ENCODE results near the gene OR56A4.

OR56A4 gene

GRCh38 chr11:5994791-5995190 is 12.0 kb downstream of the OR56A4 start:
- DNase-seq (ENCODE audit: low spot score): no peak
- in situ Hi-C loops (cut with MboI; ENCODE audit: low pct_unique_long_range_greater_than_20kb, low sequenced_read_pairs, unreplicated experiment): no loop called here
- TF ChIP-seq, protein P1, sequence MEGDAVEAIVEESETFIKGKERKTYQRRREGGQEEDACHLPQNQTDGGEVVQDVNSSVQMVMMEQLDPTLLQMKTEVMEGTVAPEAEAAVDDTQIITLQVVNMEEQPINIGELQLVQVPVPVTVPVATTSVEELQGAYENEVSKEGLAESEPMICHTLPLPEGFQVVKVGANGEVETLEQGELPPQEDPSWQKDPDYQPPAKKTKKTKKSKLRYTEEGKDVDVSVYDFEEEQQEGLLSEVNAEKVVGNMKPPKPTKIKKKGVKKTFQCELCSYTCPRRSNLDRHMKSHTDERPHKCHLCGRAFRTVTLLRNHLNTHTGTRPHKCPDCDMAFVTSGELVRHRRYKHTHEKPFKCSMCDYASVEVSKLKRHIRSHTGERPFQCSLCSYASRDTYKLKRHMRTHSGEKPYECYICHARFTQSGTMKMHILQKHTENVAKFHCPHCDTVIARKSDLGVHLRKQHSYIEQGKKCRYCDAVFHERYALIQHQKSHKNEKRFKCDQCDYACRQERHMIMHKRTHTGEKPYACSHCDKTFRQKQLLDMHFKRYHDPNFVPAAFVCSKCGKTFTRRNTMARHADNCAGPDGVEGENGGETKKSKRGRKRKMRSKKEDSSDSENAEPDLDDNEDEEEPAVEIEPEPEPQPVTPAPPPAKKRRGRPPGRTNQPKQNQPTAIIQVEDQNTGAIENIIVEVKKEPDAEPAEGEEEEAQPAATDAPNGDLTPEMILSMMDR (IDR thresholded peaks at IDR 0.05; ENCODE audit: extremely low read depth, insufficient read depth, missing control alignments): no peak

DNA sequence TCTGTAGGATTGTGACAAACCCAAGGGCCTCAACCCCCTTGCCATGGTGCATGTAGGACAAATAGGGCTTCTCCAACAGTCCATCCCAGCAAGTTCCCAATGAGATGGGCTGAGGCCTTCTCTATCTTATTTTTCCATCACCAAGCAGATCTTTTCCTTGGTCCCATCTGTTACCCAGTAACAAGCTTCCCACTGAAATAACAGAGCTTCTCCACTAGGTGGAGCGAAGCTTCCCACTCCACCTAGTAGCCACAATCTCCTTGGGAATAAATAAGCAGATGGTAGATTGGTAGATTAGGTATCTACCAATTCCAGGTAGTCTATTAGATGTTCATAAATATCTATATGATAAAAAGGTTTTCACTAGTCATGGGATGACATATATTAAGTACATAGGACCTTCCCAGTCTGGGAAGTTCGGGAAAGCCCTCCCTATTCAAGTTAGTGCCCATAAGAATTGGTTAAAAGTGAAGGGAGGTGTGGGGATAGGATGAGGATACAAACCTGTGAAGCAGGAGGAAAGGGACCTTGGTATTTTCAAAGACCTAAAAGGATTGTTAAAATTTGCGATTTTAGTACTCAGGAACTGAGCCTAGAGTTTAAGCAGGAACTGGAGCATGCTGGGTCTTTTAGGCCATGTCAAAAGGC is 14.0 kb downstream of the OR56A4 start:
- TF ChIP-seq, protein P1 (IDR thresholded peaks at IDR 0.05; ENCODE audit: extremely low read depth, insufficient read depth, missing control alignments): peak; percentile 60
- peak; percentile 43 for DNase-seq (ENCODE audit: low spot score)
- in situ Hi-C loops (cut with MboI; ENCODE audit: low pct_unique_long_range_greater_than_20kb, low sequenced_read_pairs, unreplicated experiment): no loop called here

GRCh38 chr11:5992150-5992549 is 14.6 kb downstream of the OR56A4 start:
- TF ChIP-seq, protein P1 (IDR thresholded peaks at IDR 0.05; ENCODE audit: extremely low read depth, insufficient read depth, missing control alignments): no peak
- in situ Hi-C loops (cut with MboI; ENCODE audit: low pct_unique_long_range_greater_than_20kb, low sequenced_read_pairs, unreplicated experiment): no loop called here
- DNase-seq (ENCODE audit: low spot score): no peak

DNA sequence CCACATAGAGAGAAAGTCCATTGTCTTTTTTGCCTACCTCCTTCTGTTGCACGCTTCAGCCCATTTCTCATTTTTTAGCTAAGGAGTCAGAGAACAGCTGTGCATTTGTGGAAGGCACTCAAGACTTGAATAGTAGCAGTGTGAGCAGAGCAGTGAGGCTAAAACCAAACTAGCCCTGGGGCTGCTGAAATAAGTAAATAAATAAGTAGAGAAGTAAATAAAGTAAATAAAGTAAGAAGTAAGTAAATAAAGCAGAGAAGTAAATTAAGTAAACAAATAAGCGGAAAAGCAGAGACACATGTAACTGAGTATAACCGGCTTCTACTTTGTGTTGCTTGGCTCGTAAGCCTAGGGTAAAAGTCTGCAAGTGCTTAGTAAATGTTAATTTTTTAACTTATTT is 17.5 kb downstream of the OR56A4 start:
- in situ Hi-C loops (cut with MboI; ENCODE audit: low pct_unique_long_range_greater_than_20kb, low sequenced_read_pairs, unreplicated experiment): no loop called here
- DNase-seq (ENCODE audit: low spot score): no peak
- TF ChIP-seq, protein P1 (IDR thresholded peaks at IDR 0.05; ENCODE audit: extremely low read depth, insufficient read depth, missing control alignments): peak; percentile 1

DNA sequence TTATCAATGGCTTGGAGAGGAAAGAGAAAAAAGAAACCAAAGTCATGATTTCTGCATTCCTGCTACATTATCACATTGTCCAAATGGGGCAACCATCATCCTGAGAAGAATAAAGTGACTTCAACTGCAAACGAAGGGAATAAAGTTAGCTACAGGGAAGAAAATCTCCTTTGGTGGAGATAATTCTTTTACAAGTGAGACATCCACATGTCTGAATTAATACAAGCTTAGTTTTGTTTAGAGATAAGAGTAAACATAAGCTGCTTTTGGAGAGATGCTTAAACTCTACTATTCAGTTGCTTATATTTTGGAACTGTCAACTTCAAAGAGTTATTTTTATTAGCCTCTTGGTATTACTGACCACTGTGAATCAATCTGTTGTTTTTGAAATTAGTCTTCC is 19.9 kb downstream of the OR56A4 start, which contains the start of gene OR52L1:
OR52L1 (minus strand) TSS at position 101 of the 400 bp plus-strand sequence; CDS start at position 46, 55 bp downstream.
- no peak for DNase-seq (ENCODE audit: low spot score)
- TF ChIP-seq, protein P1 (IDR thresholded peaks at IDR 0.05; ENCODE audit: extremely low read depth, insufficient read depth, missing control alignments): no peak

GRCh38 chr11:5983443-5983842 is 23.3 kb downstream of the OR56A4 start:
- TF ChIP-seq, protein P1 (IDR thresholded peaks at IDR 0.05; ENCODE audit: extremely low read depth, insufficient read depth, missing control alignments): no peak
- DNase-seq (ENCODE audit: low spot score): no peak
- in situ Hi-C loops (cut with MboI; ENCODE audit: low pct_unique_long_range_greater_than_20kb, low sequenced_read_pairs, unreplicated experiment): no loop called here

More for the DNA sequence above, 19.9 kb downstream of the OR56A4 start, which contains the start of gene OR52L1:
- in situ Hi-C loops (cut with MboI; ENCODE audit: low pct_unique_long_range_greater_than_20kb, low sequenced_read_pairs, unreplicated experiment): no loop called here

Measured in GM13977 (cell line).